IMR-90 (cell line): ENCODE results near the gene FOXL1. TPM values are rescaled to one million over a fixed set of nuclear protein-coding genes. Genes with fewer than 3 reads are reported as not detected.
A peak's percentile ranks its signal among the peaks of the same experiment; 100 is the strongest.

Experiments used
- ATAC-seq: fragments of 200-7000 bp; cut with Tn5 transposase; 2 replicates; pipeline ENCODE4 v1.9.1; 2020; ENCODE audit warnings: low read depth, mild to moderate bottlenecking, moderate library complexity
- BruUV-seq: library from RNA; stranded (reverse); fragments of 400-500 nt; replicated peaks from 2 replicates; lab custom pipeline; 2021; lab: Mats Ljungman, UMichigan
- CTCF ChIA-PET: fragments of 300-600 bp; formaldehyde crosslinking; extraction: SDS; loops from one replicate; lab custom pipeline; 2021; ENCODE audit warnings: antibody characterized with exemption; lab: Yijun Ruan, JAX
- POLR2A ChIA-PET: fragments of 300-600 bp; sonication (Branson Sonifier 250); formaldehyde crosslinking; loops from one replicate; lab custom pipeline; 2022; ENCODE audit warnings: antibody characterized with exemption; ENCODE audit not compliant: unreplicated experiment; lab: Charles Lee
- DNase-seq: peaks from one replicate; pipeline ENCODE4 v3.0.0; 2013
- H2AFZ ChIP-seq: replicated peaks from 2 replicates; pipeline ENCODE3; 2013; ENCODE audit warnings: low read length, mild to moderate bottlenecking; ENCODE audit not compliant: poor library complexity
- H2AK5ac ChIP-seq: 2 replicates; pipeline ENCODE4 v1.6.1; 2013; ENCODE audit warnings: low read depth, low read length, inconsistent platforms
- H2AK9ac ChIP-seq: replicated peaks from 2 replicates; pipeline ENCODE3; 2013; ENCODE audit warnings: mild to moderate bottlenecking, low read depth, low read length, moderate library complexity; ENCODE audit not compliant: poor library complexity
- H2BK120ac ChIP-seq: 2 replicates; pipeline ENCODE4 v1.6.1; 2013; ENCODE audit warnings: low read depth, low read length, inconsistent platforms
- H2BK15ac ChIP-seq: 3 replicates; pipeline ENCODE4 v1.6.1; 2013; ENCODE audit warnings: low read depth, low read length, inconsistent platforms
- H2BK20ac ChIP-seq: 2 replicates; pipeline ENCODE4 v1.6.1; 2013; ENCODE audit warnings: low read depth, mild to moderate bottlenecking, inconsistent platforms, low read length, moderate library complexity
- H2BK5ac ChIP-seq: 2 replicates; pipeline ENCODE4 v1.6.1; 2013; ENCODE audit warnings: mild to moderate bottlenecking, low read depth, low read length, inconsistent platforms; ENCODE audit not compliant: poor library complexity, severe bottlenecking
- H3K14ac ChIP-seq: replicated peaks from 2 replicates; pipeline ENCODE4 v1.6.1; 2013; ENCODE audit warnings: low read depth, low read length, inconsistent platforms
- H3K18ac ChIP-seq: 2 replicates; pipeline ENCODE4 v1.6.1; 2013; ENCODE audit warnings: low read depth, low read length, control low read depth
- H3K23ac ChIP-seq: 2 replicates; pipeline ENCODE4 v1.6.1; 2013; ENCODE audit warnings: low read depth, low read length, inconsistent platforms
- H3K27ac ChIP-seq: 2 replicates; pipeline ENCODE4 v1.5.1; 2013; ENCODE audit warnings: mild to moderate bottlenecking, control low read depth, low read length; ENCODE audit not compliant: insufficient read depth
- H3K27me3 ChIP-seq: 2 replicates; pipeline ENCODE4 v1.6.1; 2013; ENCODE audit warnings: low read length; ENCODE audit not compliant: control insufficient read depth, insufficient read depth
- H3K36me3 ChIP-seq: 2 replicates; pipeline ENCODE4 v1.6.1; 2013; ENCODE audit warnings: low read length, mixed read lengths; ENCODE audit not compliant: control insufficient read depth, insufficient read depth
- H3K4ac ChIP-seq: 2 replicates; pipeline ENCODE4 v1.6.1; 2013; ENCODE audit warnings: low read depth, low read length, inconsistent platforms
- H3K4me1 ChIP-seq: 2 replicates; pipeline ENCODE4 v1.6.1; 2013; ENCODE audit warnings: low read length, mixed read lengths; ENCODE audit not compliant: control insufficient read depth, insufficient read depth
- H3K4me2 ChIP-seq: 2 replicates; pipeline ENCODE4 v1.6.1; 2013; ENCODE audit warnings: low read depth, mild to moderate bottlenecking, control low read depth, low read length, moderate library complexity
- H3K4me3 ChIP-seq: 2 replicates; pipeline ENCODE4 v1.5.1; 2013; ENCODE audit warnings: low read depth, mild to moderate bottlenecking, control low read depth, low read length, moderate library complexity; ENCODE audit not compliant: insufficient read depth
- H3K56ac ChIP-seq: 2 replicates; pipeline ENCODE4 v1.6.1; 2013; ENCODE audit warnings: low read length, inconsistent platforms; ENCODE audit not compliant: insufficient read depth; ENCODE audit errors: extremely low read depth
- H3K79me1 ChIP-seq, 2 experiments: 2 replicates each; pipeline ENCODE4 v1.6.1; 2013; ENCODE audit warnings: low read length in 2 of 2, inconsistent platforms in 1 of 2, low read depth in 1 of 2
- H3K9ac ChIP-seq: 2 replicates; pipeline ENCODE4 v1.6.1; 2013; ENCODE audit warnings: low read depth, low read length, control low read depth
- H3K9me1 ChIP-seq: 2 replicates; pipeline ENCODE4 v1.6.1; 2013; ENCODE audit warnings: low read length, inconsistent platforms; ENCODE audit not compliant: insufficient read depth
- H3K9me3 ChIP-seq: 2 replicates; pipeline ENCODE4 v1.6.1; 2013; ENCODE audit warnings: low read length; ENCODE audit not compliant: control insufficient read depth, insufficient read depth
- H4K20me1 ChIP-seq: 2 replicates; pipeline ENCODE4 v1.6.1; 2013; ENCODE audit warnings: low read length, inconsistent platforms; ENCODE audit not compliant: insufficient read depth
- H4K5ac ChIP-seq: 2 replicates; pipeline ENCODE4 v1.6.1; 2013; ENCODE audit warnings: mild to moderate bottlenecking, low read depth, low read length, control low read depth
- H4K8ac ChIP-seq, 2 experiments: 2 replicates each; pipeline ENCODE4 v1.6.1; 2013; ENCODE audit warnings: low read depth in 2 of 2, low read length in 2 of 2, control low read depth in 1 of 2, inconsistent platforms in 1 of 2
- H4K91ac ChIP-seq: 2 replicates; pipeline ENCODE4 v1.6.1; 2013; ENCODE audit warnings: low read depth, low read length, inconsistent platforms; ENCODE audit not compliant: insufficient read depth
- CEBPB ChIP-seq: IDR thresholded peaks from 2 replicates; pipeline ENCODE4 v1.6.1; 2012; ENCODE audit warnings: low read depth, low read length, improper control_type of control experiment
- CTCF ChIP-seq: conservative IDR thresholded peaks from 2 replicates; pipeline ENCODE4 v1.5.1; 2012; ENCODE audit warnings: mild to moderate bottlenecking, low read depth, low read length, improper control_type of control experiment
- ELK1 ChIP-seq: fragments of 150-350 bp; IDR thresholded peaks from 2 replicates; pipeline ENCODE4 v1.6.1; 2016; ENCODE audit warnings: low read depth, mild to moderate bottlenecking, low read length, moderate library complexity, borderline replicate concordance
- FOS ChIP-seq: fragments of 150-350 bp; IDR thresholded peaks from 2 replicates; pipeline ENCODE4 v1.6.1; 2016; ENCODE audit warnings: low read depth, low read length
- MAZ ChIP-seq: IDR thresholded peaks from 2 replicates; pipeline ENCODE4 v1.6.1; 2012; ENCODE audit warnings: low read depth, mild to moderate bottlenecking, low read length, improper control_type of control experiment, moderate library complexity, borderline replicate concordance
- NFE2L2 ChIP-seq: fragments of 150-350 bp; IDR thresholded peaks from 2 replicates; pipeline ENCODE4 v1.6.1; 2016; ENCODE audit warnings: low read depth, mild to moderate bottlenecking, low read length
- POLR2A ChIP-seq: IDR thresholded peaks from 2 replicates; pipeline ENCODE4 v1.6.1; 2012; ENCODE audit warnings: mild to moderate bottlenecking, low read depth, low read length
- RCOR1 ChIP-seq: IDR thresholded peaks from 2 replicates; pipeline ENCODE4 v1.6.1; 2012; ENCODE audit warnings: mild to moderate bottlenecking, low read length, improper control_type of control experiment; ENCODE audit not compliant: insufficient replicate concordance
- SMC3 ChIP-seq: fragments of 150-350 bp; IDR thresholded peaks from 2 replicates; pipeline ENCODE4 v1.6.1; 2016; ENCODE audit warnings: low read depth, mild to moderate bottlenecking, antibody characterized with exemption, low read length, moderate library complexity
- WGBS, 2 experiments: methylation state at CpG; one replicate each; pipeline versions ENCODE4 v1.1.5 to v1.1.7; 2013; ENCODE audit warnings: missing lambda C conversion rate in 2 of 2; ENCODE audit not compliant: insufficient read length in 1 of 2; ENCODE audit errors: extremely low coverage in 2 of 2; 5-methylcytosine and 5-hydroxymethylcytosine counted together
- dilution Hi-C: fragments of 300-500 bp; cut with HindIII; formaldehyde crosslinking; loops from one replicate; pipeline ENCODE4 v1.14.3; 2018; ENCODE audit warnings: low sequenced_read_pairs; ENCODE audit not compliant: unreplicated experiment
- in situ Hi-C: fragments of 300-500 bp; cut with MboI; formaldehyde crosslinking; loops from 3 replicates; pipeline ENCODE4 v1.14.3; 2019; ENCODE audit warnings: low sequenced_read_pairs, inconsistent platforms, mixed read lengths
- intact Hi-C: fragments of 100-400 bp; cut with micrococcal nuclease; formaldehyde crosslinking; loops from 2 replicates; pipeline ENCODE4 v1.10.0; 2022
- polyA plus RNA-seq, 3 experiments: library from polyadenylated mRNA; depleted of rRNA; stranded (reverse); fragments of >200 nt; gene quantifications; 2 replicates each; pipeline ENCODE4 v1.2.3, GENCODE V29; 2012; ENCODE audit warnings: low replicate concordance in 1 of 3
- total RNA-seq: library from RNA; depleted of rRNA; stranded (reverse); fragments of >200 nt; gene quantifications from 2 replicates; pipeline ENCODE4 v1.2.3, GENCODE V29; 2012

Gene FOXL1
- total and polyA plus RNA-seq, 2 of the 4 experiments (the other 2 are of a cell fraction): 15.2 to 25.8 TPM

- Histone ChIP-seq H4K5ac (peak overlapping the region; percentile 89), H2BK15ac (peak overlapping the region; percentile 94; the same call in 2 of the 3 replicates), H3K4me2 (peak overlapping the region; percentile 44; the same call in 1 of the 2 replicates), H2BK5ac (peak overlapping the region; percentile 98), H3K18ac (peak overlapping the region; percentile 95), H3K14ac (peak overlapping the region; percentile 85), H3K23ac (peak overlapping the region; percentile 93), H3K9ac (peak overlapping the region; percentile 59), H3K4me3 (no peak overlapping the region), H3K36me3 (no peaks in the 10 kb centered on the region), H3K56ac (peak overlapping the region; percentile 88), H4K8ac (peak overlapping the region; percentile 71 to 93), H4K91ac (peak overlapping the region; percentile 98), H3K9me1 (peaks cover 29% of the 10 kb centered on the region), H2BK120ac (peak overlapping the region; percentile 98), H2AK9ac (peak overlapping the region; percentile 88), H3K79me1 (peaks cover 0 to 27% of the 10 kb centered on the region in 2 experiments; a peak in 3 of 4 replicates), H3K27ac (peak overlapping the region; percentile 92), H3K4ac (peak overlapping the region; percentile 98), H4K20me1 (peaks cover 4% of the 10 kb centered on the region), H2BK20ac (peak overlapping the region; percentile 98), H3K9me3 (no peaks in the 10 kb centered on the region), H2AFZ (peak overlapping the region; percentile 66), H2AK5ac (peak overlapping the region; percentile 97), H3K4me1 (peaks cover 28% of the 10 kb centered on the region), H3K27me3 (no peaks in the 10 kb centered on the region)
- CTCF ChIA-PET: interaction anchor here (0.9 kb wide), 1 partner anchor 28 kb away, joined by 3 read pairs; no protein-coding TSS in a partner anchor
- ATAC-seq (no peak), DNase-seq (no peak)
- WGBS, 2 experiments: 67% methylated on average over 1 of the region's 10 CpGs; no CpG with 5 or more reads in 1 of the 2 experiments
- POLR2A ChIA-PET: no interaction called here
- BruUV-seq: no TSS peak
- no peak for TF ChIP-seq RCOR1
- TF ChIP-seq SMC3: no peak
- no peak for TF ChIP-seq MAZ
- no peak for TF ChIP-seq CTCF
- no peak for TF ChIP-seq POLR2A
- TF ChIP-seq CEBPB: no peak
- TF ChIP-seq FOS: no peak
- no peak for TF ChIP-seq ELK1
- TF ChIP-seq NFE2L2: no peak
- intact Hi-C loops: loop anchor here (2.0 to 5.0 kb wide), 3 partner anchors 19 to 53 kb away; partner anchors contain the start of gene FOXL1
- in situ Hi-C loops: no loop called here
- dilution Hi-C loops: no loop called here
Observed at GRCh38 chr16:86609661-86610060, 31.3 kb downstream of the FOXL1 start.
